PC-3 (cell line): ENCODE data around the gene RPL39. TPM values are rescaled to one million over a fixed set of nuclear protein-coding genes. Genes with fewer than 3 reads are reported as not detected.

ENCODE experiments used
- ATAC-seq: fragments of 200-7000 bp; cut with Tn5 transposase; 2 replicates; pipeline ENCODE4 v1.9.1; 2020; ENCODE audit warnings: mild to moderate bottlenecking, moderate library complexity
- Bru-seq: library from RNA; stranded (reverse); fragments of 400-500 nt; gene quantifications from one replicate; lab custom pipeline; 2021; lab: Mats Ljungman, UMichigan
- BruChase-seq, 2 experiments: library from RNA; stranded (reverse); fragments of 400-500 nt; gene quantifications; one replicate each; lab custom pipeline; 2021; lab: Mats Ljungman, UMichigan
- BruUV-seq: library from RNA; stranded (reverse); fragments of 400-500 nt; replicated peaks from 2 replicates; lab custom pipeline; 2021; lab: Mats Ljungman, UMichigan
- CTCF ChIA-PET: fragments of 300-600 bp; sonication (Branson Sonifier 250); formaldehyde crosslinking; loops from one replicate; lab custom pipeline; 2022; ENCODE audit warnings: antibody characterized with exemption; lab: Charles Lee
- POLR2A ChIA-PET: fragments of 300-600 bp; sonication (Branson Sonifier 250); formaldehyde crosslinking; loops from one replicate; lab custom pipeline; 2022; ENCODE audit warnings: antibody characterized with exemption; ENCODE audit not compliant: unreplicated experiment; lab: Charles Lee
- DNase-seq: peaks from one replicate; pipeline ENCODE4 v3.0.0-alpha.2; 2015
- H2AFZ ChIP-seq: fragments of 300-600 bp; sonication (generic); 2 replicates; pipeline ENCODE4 v1.6.0; 2016; ENCODE audit warnings: antibody characterized with exemption, low read length
- H3F3A ChIP-seq: fragments of 300-600 bp; sonication (generic); one replicate; pipeline ENCODE4 v1.6.0; 2017; ENCODE audit warnings: antibody characterized with exemption, low read length, control low read depth, mild to moderate bottlenecking; ENCODE audit not compliant: unreplicated experiment
- H3K27ac ChIP-seq: fragments of 300-600 bp; sonication (generic); 2 replicates; pipeline ENCODE4 v1.5.1; 2016; ENCODE audit warnings: mild to moderate bottlenecking, low read length
- H3K27me3 ChIP-seq: fragments of 300-600 bp; sonication (generic); 2 replicates; pipeline ENCODE4 v1.6.1; 2016; ENCODE audit warnings: low read length, mixed read lengths
- H3K36me3 ChIP-seq: fragments of 300-600 bp; sonication (generic); 2 replicates; pipeline ENCODE4 v1.6.1; 2016; ENCODE audit warnings: low read depth, mixed run types, low read length, mixed read lengths
- H3K4me1 ChIP-seq: fragments of 300-600 bp; sonication (generic); 2 replicates; pipeline ENCODE4 v1.5.1; 2016; ENCODE audit warnings: low read length; ENCODE audit not compliant: insufficient read depth
- H3K4me2 ChIP-seq: fragments of 300-600 bp; sonication (generic); 2 replicates; pipeline ENCODE4 v1.6.0; 2016; ENCODE audit warnings: low read length
- H3K4me3 ChIP-seq: fragments of 300-600 bp; sonication (generic); 2 replicates; pipeline ENCODE4 v1.5.1; 2016; ENCODE audit warnings: mild to moderate bottlenecking, low read length, mixed read lengths
- H3K79me2 ChIP-seq: fragments of 300-600 bp; sonication (generic); 2 replicates; pipeline ENCODE4 v1.6.1; 2017; ENCODE audit warnings: low read length, mixed read lengths
- H3K9ac ChIP-seq: fragments of 300-600 bp; sonication (generic); 2 replicates; pipeline ENCODE4 v1.6.0; 2016; ENCODE audit warnings: mild to moderate bottlenecking, low read length
- H3K9me2 ChIP-seq: fragments of 300-600 bp; sonication (generic); replicated peaks from 2 replicates; pipeline ENCODE4 v1.6.1; 2016; ENCODE audit warnings: mixed run types, low read length, mixed read lengths
- H3K9me3 ChIP-seq: fragments of 300-600 bp; sonication (generic); 2 replicates; pipeline ENCODE4 v1.6.1; 2016; ENCODE audit warnings: low read length, mixed read lengths
- H4K20me1 ChIP-seq: fragments of 300-600 bp; sonication (generic); 2 replicates; pipeline ENCODE4 v1.6.1; 2016; ENCODE audit warnings: low read length, mixed read lengths
- EZH2 ChIP-seq: fragments of 300-600 bp; sonication (generic); IDR thresholded peaks from one replicate; pipeline ENCODE4 v1.6.1; 2017; ENCODE audit warnings: antibody characterized with exemption, mild to moderate bottlenecking, low read length; ENCODE audit not compliant: unreplicated experiment
- EZH2phosphoT487 ChIP-seq: fragments of 300-600 bp; sonication (generic); IDR thresholded peaks from 2 replicates; pipeline ENCODE4 v1.6.1; 2018; ENCODE audit warnings: mild to moderate bottlenecking, antibody characterized with exemption, low read length, borderline replicate concordance
- intact Hi-C: fragments of 100-400 bp; cut with micrococcal nuclease; formaldehyde crosslinking; loops from 2 replicates; pipeline ENCODE4 v1.9.0; 2023
- long read RNA-seq: library from polyadenylated mRNA; unstranded; transcript quantifications from one replicate; pipeline ENCODE4 v2.0.0, GENCODE V29; 2021; ENCODE audit not compliant: unreplicated experiment
- total RNA-seq: library from RNA; depleted of rRNA; stranded (reverse); fragments of >200 nt; gene quantifications from 2 replicates; pipeline ENCODE4 v1.2.3, GENCODE V29; 2014; rRNA removed
- TF ChIP-seq, protein P1 (sequence below): fragments of 300-600 bp; sonication (generic); conservative IDR thresholded peaks from 2 replicates; pipeline ENCODE4 v1.5.1; 2017; ENCODE audit warnings: antibody characterized with exemption, low read depth, mild to moderate bottlenecking, low read length

RPL39 gene
- 869 and 1,578 TPM in 2 replicates for total RNA-seq
- percentile 97 among the genes with signal in this experiment for Bru-seq, nascent RNA
- percentile 97 among the genes with signal in this experiment for BruChase-seq, experiment 1, labeled RNA remaining after a 6-hour chase
- BruChase-seq, experiment 2, labeled RNA remaining after a 2-hour chase, result percentile 92 among the genes with signal in this experiment
- long read RNA-seq, transcript RPL39-201 (3 exons, 401 nt), result major isoform, 392 of 404 reads
- long read RNA-seq, partial matches to known transcripts, result 10 of 404 reads
- long read RNA-seq, other reads (novel, unspliced or antisense), result 0 of 404 reads

DNA sequence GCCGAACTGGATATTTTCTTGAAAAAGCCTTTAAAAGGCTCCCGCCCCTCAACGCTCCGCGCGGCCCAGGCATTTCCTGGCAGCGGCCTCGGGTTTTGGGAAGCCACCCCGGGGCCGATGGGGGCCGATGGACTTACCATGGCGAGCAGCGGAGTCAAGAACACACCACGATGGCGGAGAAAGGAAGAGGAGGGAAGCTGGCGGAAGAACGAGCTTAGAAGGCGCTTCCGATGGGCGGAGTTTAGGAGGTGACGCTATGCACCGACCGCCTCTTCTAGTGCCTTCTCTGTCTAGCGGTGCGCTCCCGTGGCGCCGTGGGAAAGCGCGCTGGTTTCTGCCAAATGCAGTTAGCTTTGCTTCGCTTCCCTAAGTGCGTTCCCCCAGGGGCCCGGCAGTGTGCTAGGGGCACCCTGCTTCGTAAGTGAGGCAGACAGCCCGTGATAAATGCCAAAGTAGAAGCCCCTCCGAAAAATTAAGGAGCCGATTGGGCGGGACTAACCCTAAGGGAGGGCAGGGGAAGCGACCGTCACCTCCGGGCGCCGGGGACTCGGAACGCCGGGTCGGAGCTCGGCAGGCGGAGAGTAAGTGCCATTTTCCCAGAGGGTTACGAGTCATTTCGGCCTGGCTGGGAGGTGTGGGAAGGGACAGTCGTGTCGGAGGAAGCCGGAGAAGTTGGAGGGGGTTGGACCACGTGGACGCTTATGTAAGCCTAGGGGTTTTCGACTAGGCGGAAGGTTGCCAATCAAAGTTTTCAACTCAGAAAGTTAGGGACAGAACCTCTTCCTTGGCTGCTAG is at the start of gene RPL39:
RPL39 (minus strand) TSS at position 194 of the 795 bp plus-strand sequence; CDS start at position 140, 54 bp downstream.
- TF ChIP-seq EZH2 (no peak), EZH2phosphoT487 (no peak)
- TF ChIP-seq, protein P1, sequence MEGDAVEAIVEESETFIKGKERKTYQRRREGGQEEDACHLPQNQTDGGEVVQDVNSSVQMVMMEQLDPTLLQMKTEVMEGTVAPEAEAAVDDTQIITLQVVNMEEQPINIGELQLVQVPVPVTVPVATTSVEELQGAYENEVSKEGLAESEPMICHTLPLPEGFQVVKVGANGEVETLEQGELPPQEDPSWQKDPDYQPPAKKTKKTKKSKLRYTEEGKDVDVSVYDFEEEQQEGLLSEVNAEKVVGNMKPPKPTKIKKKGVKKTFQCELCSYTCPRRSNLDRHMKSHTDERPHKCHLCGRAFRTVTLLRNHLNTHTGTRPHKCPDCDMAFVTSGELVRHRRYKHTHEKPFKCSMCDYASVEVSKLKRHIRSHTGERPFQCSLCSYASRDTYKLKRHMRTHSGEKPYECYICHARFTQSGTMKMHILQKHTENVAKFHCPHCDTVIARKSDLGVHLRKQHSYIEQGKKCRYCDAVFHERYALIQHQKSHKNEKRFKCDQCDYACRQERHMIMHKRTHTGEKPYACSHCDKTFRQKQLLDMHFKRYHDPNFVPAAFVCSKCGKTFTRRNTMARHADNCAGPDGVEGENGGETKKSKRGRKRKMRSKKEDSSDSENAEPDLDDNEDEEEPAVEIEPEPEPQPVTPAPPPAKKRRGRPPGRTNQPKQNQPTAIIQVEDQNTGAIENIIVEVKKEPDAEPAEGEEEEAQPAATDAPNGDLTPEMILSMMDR, result no peak
- H2AFZ ChIP-seq, result peak within 1 kb of the TSS; percentile 83
- H3K36me3 ChIP-seq, result peaks cover 36% of the 10 kb centered on the region
- no peaks in the 10 kb centered on the region for H3K9me3 ChIP-seq
- no peaks in the 10 kb centered on the region for H3K9me2 ChIP-seq
- intact Hi-C loops, result loop anchor here (2.0 to 5.0 kb wide), 2 partner anchors 61 to 81 kb away; partner anchors contain the start of genes NDUFA1, RNF113A and UPF3B
- peaks cover 65% of the 10 kb centered on the region for H3K79me2 ChIP-seq
- DNase-seq (peak; percentile 87), ATAC-seq (peak; percentile 95)
- ChIA-PET POLR2A (interaction anchor here (0.5 to 1.0 kb wide), 10 partner anchors 30 to 1498 kb away, joined by 3 to 5 read pairs (median 3); partner anchors contain the start of gene UPF3B), CTCF (interaction anchor here (0.7 to 1.0 kb wide), 2 partner anchors 36 to 61 kb away, joined by 5 to 8 read pairs; partner anchors contain the start of gene UPF3B)
- H3K4me1 ChIP-seq, result peaks cover 23% of the 10 kb centered on the region; the same call in 1 of the 2 replicates
- no peaks in the 10 kb centered on the region for H3F3A ChIP-seq
- TSS peak; percentile 92 for BruUV-seq
- H3K4me2 ChIP-seq, result peak within 1 kb of the TSS; percentile 99
- H4K20me1 ChIP-seq, result peaks cover 45% of the 10 kb centered on the region
- peak within 1 kb of the TSS; percentile 99 for H3K4me3 ChIP-seq
- H3K27ac ChIP-seq, result peak within 1 kb of the TSS; percentile 85
- H3K9ac ChIP-seq, result peak within 1 kb of the TSS; percentile 99
- no peaks in the 10 kb centered on the region for H3K27me3 ChIP-seq

DNA sequence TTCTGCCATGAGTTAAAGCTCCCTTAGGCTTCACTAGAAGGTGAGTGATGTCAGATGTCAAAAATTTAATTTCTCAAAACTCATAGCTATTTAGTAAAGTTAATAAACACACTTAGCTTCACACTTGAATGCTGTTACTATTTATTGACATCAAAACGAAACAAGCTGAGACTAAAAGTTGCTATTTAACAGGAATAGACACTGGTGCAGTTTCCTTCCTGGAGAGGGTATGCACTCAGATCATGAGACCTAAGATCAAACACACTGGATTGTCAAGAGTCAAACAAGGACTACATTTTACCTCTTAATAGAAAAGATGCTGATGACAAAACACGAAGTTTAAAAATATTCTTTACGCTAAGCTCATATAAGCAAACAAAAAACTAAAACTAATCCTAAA is 42.5 kb upstream of the RPL39 start:
- Histone ChIP-seq H3K27ac (no peak overlapping the region), H3K4me1 (no peaks in the 10 kb centered on the region), H3K4me2 (no peak overlapping the region), H4K20me1 (no peaks in the 10 kb centered on the region), H2AFZ (no peak overlapping the region), H3K27me3 (no peaks in the 10 kb centered on the region), H3K79me2 (no peaks in the 10 kb centered on the region), H3K4me3 (no peak overlapping the region), H3K9me2 (no peaks in the 10 kb centered on the region), H3F3A (no peaks in the 10 kb centered on the region), H3K9ac (no peak overlapping the region), H3K9me3 (no peaks in the 10 kb centered on the region), H3K36me3 (peaks cover 21% of the 10 kb centered on the region)
- CTCF ChIA-PET, result no interaction called here
- TF ChIP-seq EZH2 (no peak), EZH2phosphoT487 (no peak)
- TF ChIP-seq, protein P1, result no peak
- ATAC-seq (no peak), DNase-seq (no peak)
- POLR2A ChIA-PET, result no interaction called here
- no TSS peak for BruUV-seq
- intact Hi-C loops, result no loop called here
